Muscle layer of duodenum (tissue), 2 donors: ENCODE results near the gene DAP3.
"Not testable (repeated sequence)": the region's sequence is repeated elsewhere in the genome, so short reads cannot be mapped to it uniquely, and the experiment has no call there.

ENCODE experiments used
- H3K27ac ChIP-seq: one replicate; pipeline ENCODE4 v1.7.0; 2013; ENCODE audit warnings: mild to moderate bottlenecking, low read length
- H3K27me3 ChIP-seq: one replicate; pipeline ENCODE4 v1.7.0; 2013; ENCODE audit warnings: low read depth, mild to moderate bottlenecking, control low read depth, low read length
- H3K36me3 ChIP-seq, 2 donors: one replicate each; pipeline ENCODE4 v1.7.0; 2013; ENCODE audit warnings: low read length in 2 of 2, control low read depth in 1 of 2, mild to moderate bottlenecking in 1 of 2; ENCODE audit not compliant: insufficient read depth in 2 of 2, control insufficient read depth in 1 of 2
- H3K4me1 ChIP-seq, 2 donors: one replicate each; pipeline ENCODE4 v1.7.0; 2013; ENCODE audit warnings: low read length in 2 of 2, mild to moderate bottlenecking in 2 of 2, control low read depth in 1 of 2, moderate library complexity in 1 of 2; ENCODE audit not compliant: insufficient read depth in 2 of 2, control insufficient read depth in 1 of 2
- H3K4me3 ChIP-seq, 2 donors: one replicate each; pipeline ENCODE4 v1.7.0; 2013; ENCODE audit warnings: low read length in 2 of 2, low read depth in 1 of 2, mild to moderate bottlenecking in 1 of 2
- H3K9me3 ChIP-seq, 2 donors: one replicate each; pipeline ENCODE4 v1.7.0; 2013; ENCODE audit warnings: low read length in 2 of 2, control low read depth in 1 of 2, mild to moderate bottlenecking in 1 of 2; ENCODE audit not compliant: control insufficient read depth in 1 of 2
- donor health status: healthy.

DAP3 gene

DNA sequence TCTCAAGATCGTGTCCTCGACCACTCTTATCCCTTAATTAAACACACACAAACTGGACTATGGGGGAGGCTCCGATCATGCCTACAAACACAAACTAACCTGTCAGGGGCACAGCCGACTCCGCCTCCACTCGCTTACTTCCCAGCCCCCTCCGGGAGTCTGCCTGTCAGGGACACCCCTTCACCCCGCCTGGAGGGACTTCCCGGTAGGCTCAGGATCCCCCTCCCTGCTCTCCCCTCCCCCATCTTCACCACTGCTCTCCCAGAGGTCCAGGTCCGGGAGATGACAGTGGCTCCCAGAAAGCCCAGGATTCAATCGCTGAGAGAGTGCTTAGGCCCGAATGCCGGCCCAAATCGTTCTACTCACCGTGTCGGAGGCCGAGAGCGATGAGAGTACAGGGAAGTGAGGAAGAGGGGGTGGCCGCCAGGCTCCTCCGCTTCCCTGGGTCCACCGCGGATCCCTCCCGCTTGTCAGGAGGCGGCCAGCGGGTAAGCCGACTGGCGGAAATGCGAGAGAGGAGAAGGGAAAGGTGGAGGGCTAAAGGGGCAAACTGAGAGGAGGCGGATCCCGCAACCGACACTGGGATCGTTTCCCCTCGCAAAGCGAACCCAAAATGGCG lies 1.1 kb upstream of the DAP3 start:
- H3K27ac ChIP-seq, result peak overlapping the region; percentile 84
- H3K27me3 ChIP-seq, H3K36me3 ChIP-seq, H3K9me3 ChIP-seq: not testable (repeated sequence)
- peaks cover 0 to 36% of the 10 kb centered on the region in 2 donors for H3K4me1 ChIP-seq
- H3K4me3 ChIP-seq, result peak overlapping the region; percentile 79 to 91

DNA sequence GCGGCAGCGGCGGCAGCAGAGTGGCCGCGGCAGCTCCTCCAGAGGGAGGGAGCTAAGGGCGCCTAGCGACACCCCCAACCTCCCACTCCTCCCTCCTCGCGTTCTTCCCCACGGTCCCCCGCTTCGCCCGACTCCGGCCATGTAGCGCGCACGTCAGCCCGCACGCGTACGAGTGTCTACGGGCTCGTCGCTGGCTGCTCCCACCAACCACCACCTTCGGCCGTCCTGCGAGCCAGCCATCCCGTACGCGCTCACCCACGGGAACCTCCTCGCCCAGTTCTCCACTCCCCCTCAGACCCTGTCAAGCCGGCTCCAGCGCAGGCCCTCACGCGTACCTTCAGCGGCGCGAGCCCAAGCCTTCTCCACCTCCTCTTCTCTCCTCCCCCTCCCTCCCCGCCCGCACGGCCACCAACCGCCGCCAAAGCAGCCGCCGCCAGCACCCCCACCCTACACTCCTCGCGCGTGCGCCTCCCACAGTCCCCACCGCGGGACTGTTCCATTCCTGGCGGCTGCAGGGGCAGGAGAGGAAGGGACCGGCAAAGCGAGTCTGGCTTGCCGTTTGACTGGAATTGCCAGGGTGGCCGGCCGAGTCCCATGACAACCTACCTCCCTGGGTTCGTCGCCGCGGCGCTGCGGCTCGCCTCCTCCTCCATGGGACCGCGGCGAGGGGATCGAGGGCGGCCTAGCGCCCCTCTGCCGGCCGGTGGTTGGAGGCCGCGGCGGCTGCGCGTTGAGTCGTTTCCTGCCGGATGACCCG lies 389 bp upstream of the DAP3 start, which contains the start of gene YY1AP1:
YY1AP1 (minus strand) TSS at position 451 of the 757 bp plus-strand sequence. CDS start 8,338 bp downstream, outside the sequence.
- Histone ChIP-seq H3K4me3 (peak within 1 kb of the TSS; percentile 79 to 91), H3K36me3 (peaks cover 4 to 10% of the 10 kb centered on the region in 2 donors), H3K27ac (peak within 1 kb of the TSS; percentile 84), H3K9me3 (no peaks in the 10 kb centered on the region), H3K4me1 (peaks cover 0 to 32% of the 10 kb centered on the region in 2 donors), H3K27me3 (no peaks in the 10 kb centered on the region)

DNA sequence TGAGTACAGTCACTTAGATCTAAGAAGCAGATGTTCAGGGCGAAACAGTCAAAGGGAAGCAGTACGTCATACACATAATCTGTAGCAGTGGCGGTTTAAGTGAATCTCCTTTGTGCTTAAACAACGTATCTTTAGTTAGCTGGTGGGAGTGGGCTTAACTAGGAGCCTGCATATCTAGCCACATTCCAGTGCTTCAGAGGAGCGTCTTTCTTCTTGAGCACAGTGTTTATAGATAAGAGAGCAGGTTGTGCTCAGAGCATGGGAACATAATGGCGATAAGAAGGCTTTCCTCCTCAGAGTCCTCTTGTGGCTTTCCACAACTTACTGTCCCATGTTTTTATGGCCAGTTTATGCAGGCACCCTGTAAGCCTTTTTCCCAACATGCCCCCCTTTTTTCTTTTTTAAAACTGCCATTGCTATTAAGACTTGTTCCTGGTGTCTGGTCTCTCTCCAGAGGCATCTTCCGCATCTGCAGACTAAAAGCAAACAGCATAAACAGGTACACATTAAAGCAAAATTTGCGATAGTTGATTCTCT lies 3.2 kb downstream of the DAP3 start:
- peaks cover 4 to 10% of the 10 kb centered on the region in 2 donors for H3K36me3 ChIP-seq
- H3K27ac ChIP-seq, result no peak overlapping the region
- no peak overlapping the region for H3K4me3 ChIP-seq
- H3K4me1 ChIP-seq, result peaks cover 0 to 22% of the 10 kb centered on the region in 2 donors
- no peaks in the 10 kb centered on the region for H3K9me3 ChIP-seq
- H3K27me3 ChIP-seq, result no peaks in the 10 kb centered on the region

DNA sequence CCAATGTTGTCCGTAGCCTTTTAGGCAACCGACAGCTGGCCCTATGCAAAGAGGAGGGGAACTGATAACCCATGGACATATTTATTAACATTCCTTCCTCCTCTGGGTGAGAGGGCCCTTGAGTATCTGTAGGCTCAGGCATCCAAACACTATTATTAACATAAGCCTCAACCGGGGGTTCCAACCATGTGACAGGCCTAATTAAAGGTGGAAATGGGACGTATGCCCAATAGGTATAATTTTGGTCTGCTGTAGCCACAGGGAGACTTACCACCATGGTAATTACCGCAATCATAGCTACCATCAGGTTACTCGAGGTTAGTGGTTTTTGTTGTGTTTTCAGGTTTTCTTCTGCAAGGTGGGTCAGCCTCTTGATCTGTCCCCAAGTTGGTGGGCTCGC lies 5.3 kb downstream of the DAP3 start:
- no peaks in the 10 kb centered on the region for H3K9me3 ChIP-seq
- no peak overlapping the region for H3K27ac ChIP-seq
- peaks cover 4 to 10% of the 10 kb centered on the region in 2 donors for H3K36me3 ChIP-seq
- H3K4me1 ChIP-seq, result peaks cover 0 to 22% of the 10 kb centered on the region in 2 donors
- H3K4me3 ChIP-seq, result no peak overlapping the region
- no peaks in the 10 kb centered on the region for H3K27me3 ChIP-seq

DNA sequence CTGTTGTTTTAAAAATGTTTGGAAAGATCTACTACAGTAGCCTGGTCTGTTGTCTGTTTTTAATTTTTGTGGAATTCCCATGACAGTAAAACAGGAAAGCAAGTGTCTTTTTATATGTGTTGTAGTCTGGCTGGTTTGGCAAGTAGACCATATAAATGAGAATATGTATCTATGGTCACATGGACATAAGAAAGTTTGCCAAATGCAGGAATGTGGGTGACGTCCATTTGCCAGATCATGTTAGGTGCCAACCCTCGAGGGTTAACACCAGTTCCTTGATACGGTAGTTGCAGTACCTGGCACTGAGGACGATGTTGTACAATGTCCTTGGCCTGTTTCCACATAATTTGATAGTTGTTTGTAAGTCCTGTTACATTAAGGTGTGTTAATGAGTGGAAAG lies 6.2 kb downstream of the DAP3 start:
- Histone ChIP-seq H3K4me3 (no peak overlapping the region), H3K27ac (no peak overlapping the region), H3K36me3 (peaks cover 4 to 10% of the 10 kb centered on the region in 2 donors)

DNA sequence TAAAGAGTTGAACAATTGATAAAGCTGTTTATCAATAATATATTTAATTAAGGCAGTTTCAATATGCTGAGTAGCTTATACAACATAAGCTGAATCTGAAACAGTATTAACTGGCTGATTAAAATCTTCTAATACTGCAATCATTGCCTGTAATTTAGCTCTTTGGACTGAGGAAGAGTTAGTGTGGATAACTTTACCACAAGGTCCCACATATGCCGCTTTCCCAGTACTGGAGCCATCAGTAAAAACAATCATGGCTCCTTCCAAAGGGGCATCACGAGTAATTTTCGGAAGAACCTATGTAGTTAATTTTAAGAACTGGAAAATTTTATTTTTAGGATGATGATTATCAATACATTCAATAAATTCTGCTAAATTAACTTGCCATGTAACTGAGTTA lies 6.7 kb downstream of the DAP3 start:
- Histone ChIP-seq H3K4me3 (no peak overlapping the region), H3K36me3 (peaks cover 4 to 10% of the 10 kb centered on the region in 2 donors), H3K9me3 (no peaks in the 10 kb centered on the region), H3K27ac (no peak overlapping the region), H3K27me3 (no peaks in the 10 kb centered on the region), H3K4me1 (peaks cover 0 to 11% of the 10 kb centered on the region in 2 donors)

More for the DNA sequence above, 6.2 kb downstream of the DAP3 start:
- Histone ChIP-seq H3K9me3 (no peaks in the 10 kb centered on the region), H3K4me1 (peaks cover 0 to 17% of the 10 kb centered on the region in 2 donors), H3K27me3 (no peaks in the 10 kb centered on the region)

DNA sequence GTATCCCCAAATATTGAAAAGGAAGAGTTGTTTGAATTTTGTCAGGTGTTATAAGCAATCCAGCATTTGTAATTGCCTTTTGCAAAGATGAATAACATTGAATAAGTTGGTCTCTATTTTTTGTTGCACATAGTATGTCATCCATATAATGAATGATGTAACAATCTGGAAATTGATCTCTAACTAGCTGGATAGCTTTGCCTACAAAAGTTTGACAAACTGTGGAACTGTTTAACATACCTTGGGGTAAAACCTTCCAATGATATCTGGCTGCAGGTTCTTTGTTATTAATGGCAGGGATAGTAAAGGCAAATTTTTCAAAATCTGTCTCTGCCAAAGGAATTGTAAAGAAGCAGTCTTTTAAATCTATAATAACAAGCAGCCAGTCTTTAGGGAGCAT lies 7.6 kb downstream of the DAP3 start:
- Histone ChIP-seq H3K36me3 (peaks cover 3 to 4% of the 10 kb centered on the region in 2 donors), H3K27me3 (no peaks in the 10 kb centered on the region), H3K4me3 (no peak overlapping the region), H3K9me3 (no peaks in the 10 kb centered on the region), H3K27ac (no peak overlapping the region), H3K4me1 (peaks cover 0 to 10% of the 10 kb centered on the region in 2 donors)

DNA sequence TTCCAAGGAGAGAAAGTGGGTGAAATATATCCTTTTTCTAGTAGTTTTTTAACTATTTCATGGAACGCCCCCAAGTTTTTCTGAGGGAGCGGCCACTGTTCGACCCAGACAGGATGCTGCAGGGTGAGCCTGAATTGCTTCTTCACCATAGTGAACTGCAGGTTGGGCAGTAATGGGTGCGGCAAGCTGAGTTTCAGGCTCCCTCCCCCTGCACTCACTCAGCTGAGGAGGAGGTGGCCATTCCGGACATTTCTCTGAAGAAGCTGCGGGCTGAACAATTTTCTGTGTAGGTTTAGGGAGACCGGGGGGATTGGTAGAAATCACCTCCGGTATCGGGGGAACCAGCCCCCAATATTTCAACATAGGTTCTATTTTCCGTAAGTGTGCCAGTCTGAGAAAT lies 8.2 kb downstream of the DAP3 start:
- peaks cover 0 to 4% of the 10 kb centered on the region in 2 donors for H3K36me3 ChIP-seq
- H3K27me3 ChIP-seq, result no peaks in the 10 kb centered on the region
- H3K9me3 ChIP-seq, result no peaks in the 10 kb centered on the region
- peaks cover 0 to 10% of the 10 kb centered on the region in 2 donors for H3K4me1 ChIP-seq
- no peak overlapping the region for H3K4me3 ChIP-seq
- H3K27ac ChIP-seq, result no peak overlapping the region

DNA sequence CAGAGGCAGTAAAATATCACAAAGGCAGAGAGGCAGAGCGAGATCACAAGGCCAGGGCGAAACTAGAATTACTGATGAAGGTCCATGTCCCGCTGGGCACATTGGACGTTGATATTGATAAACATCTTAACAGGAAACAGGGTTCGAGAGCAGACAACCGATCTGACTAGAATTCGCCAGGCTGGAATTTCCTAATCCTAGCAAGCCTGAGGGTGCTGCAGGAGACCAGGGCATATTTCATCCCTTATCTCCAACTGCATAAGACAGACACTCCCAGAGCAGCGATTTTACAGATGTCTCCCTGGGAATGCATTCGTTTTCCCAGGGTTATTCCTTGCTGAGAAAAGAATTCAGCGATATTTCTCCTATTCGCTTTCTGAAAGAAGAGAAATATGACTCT lies 8.7 kb downstream of the DAP3 start:
- H3K4me1 ChIP-seq, result peaks cover 0 to 10% of the 10 kb centered on the region in 2 donors
- H3K27ac ChIP-seq, H3K27me3 ChIP-seq, H3K36me3 ChIP-seq, H3K4me3 ChIP-seq, H3K9me3 ChIP-seq: not testable (repeated sequence)

DNA sequence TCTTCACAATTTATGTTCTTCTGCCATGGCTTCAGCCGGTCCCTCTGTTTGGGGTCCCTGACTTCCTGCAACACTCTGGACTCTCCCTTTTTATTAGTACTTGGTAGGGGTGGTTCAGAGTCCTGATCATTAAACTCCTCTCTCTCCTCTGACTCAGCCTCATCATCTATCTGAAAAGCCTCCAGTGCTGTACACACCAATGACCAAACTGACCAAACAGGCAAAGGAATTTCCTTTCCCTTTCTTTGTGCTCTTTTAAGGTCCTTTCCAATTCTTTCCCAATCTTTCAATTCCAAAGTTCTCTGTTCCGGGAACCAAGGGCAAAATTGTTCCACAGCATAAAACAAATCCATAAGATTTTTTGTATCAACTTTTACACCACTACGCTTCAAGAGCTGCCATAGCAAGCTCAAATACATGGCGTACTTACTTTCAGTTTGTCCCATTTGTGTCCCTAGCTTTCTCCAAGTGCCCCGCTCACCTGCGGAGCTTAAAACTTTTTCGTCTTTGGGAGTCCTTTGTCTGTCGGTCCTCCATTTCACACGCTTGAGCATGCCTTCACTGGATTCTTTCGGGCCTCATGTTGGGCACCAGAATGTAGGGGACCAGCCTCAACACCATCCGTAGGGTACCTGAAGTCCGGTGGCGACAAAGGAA lies 9.6 kb downstream of the DAP3 start:
- H3K27me3 ChIP-seq, result no peaks in the 10 kb centered on the region
- H3K4me1 ChIP-seq, result peaks cover 0 to 10% of the 10 kb centered on the region in 2 donors
- H3K27ac ChIP-seq, result no peak overlapping the region
- H3K36me3 ChIP-seq, result no peaks in the 10 kb centered on the region
- H3K4me3 ChIP-seq, result no peak overlapping the region
- H3K9me3 ChIP-seq, result no peaks in the 10 kb centered on the region

DNA sequence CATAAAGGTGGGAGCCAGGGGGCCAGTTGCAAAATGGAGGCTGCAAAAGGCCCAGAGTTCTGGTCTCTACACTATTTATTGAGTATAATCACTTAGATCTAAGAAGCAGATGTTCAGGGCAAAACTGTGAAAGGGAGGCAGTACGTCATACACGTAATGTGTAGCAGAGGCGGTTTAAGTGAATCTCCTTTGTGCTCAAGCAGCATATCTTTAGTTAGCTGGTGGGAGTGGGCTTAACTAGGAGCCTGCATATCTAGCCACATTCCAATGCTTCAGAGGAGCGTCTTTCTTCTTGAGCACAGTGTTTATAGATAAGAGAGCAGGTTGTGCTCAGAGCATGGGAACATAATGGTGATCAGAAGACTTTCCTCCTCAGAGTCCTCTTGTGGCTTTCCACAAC lies 10.2 kb downstream of the DAP3 start:
- not testable (repeated sequence) for H3K27me3 ChIP-seq, H3K27ac ChIP-seq, H3K36me3 ChIP-seq, H3K9me3 ChIP-seq, H3K4me3 ChIP-seq
- H3K4me1 ChIP-seq, result peaks cover 0 to 10% of the 10 kb centered on the region in 2 donors
